ENCODE data around the gene ZNF280D. TPM values are rescaled to one million over a fixed set of nuclear protein-coding genes. Genes with fewer than 3 reads are reported as not detected.

The ZNF280D gene
- total and polyA plus RNA-seq, 2 of the 13 experiments (the other 11 are each of a cell fraction or from before 2014, with no cell fraction given): 7.1 to 11.9 TPM

- no peak for TF ChIP-seq SNAPC4 (CRISPR knock-in tag; IDR thresholded peaks at IDR 0.05)
- TF ChIP-seq ATF4 (CRISPR knock-in tag; IDR thresholded peaks at IDR 0.05): no peak
- no peak for TF ChIP-seq ISX (CRISPR knock-in tag; conservative IDR thresholded peaks at IDR 0.05)
- no peak for TF ChIP-seq EED (CRISPR knock-in tag; IDR thresholded peaks at IDR 0.05)
- TF ChIP-seq CCDC6 (CRISPR knock-in tag; IDR thresholded peaks at IDR 0.05): no peak
- TF ChIP-seq, protein P1, sequence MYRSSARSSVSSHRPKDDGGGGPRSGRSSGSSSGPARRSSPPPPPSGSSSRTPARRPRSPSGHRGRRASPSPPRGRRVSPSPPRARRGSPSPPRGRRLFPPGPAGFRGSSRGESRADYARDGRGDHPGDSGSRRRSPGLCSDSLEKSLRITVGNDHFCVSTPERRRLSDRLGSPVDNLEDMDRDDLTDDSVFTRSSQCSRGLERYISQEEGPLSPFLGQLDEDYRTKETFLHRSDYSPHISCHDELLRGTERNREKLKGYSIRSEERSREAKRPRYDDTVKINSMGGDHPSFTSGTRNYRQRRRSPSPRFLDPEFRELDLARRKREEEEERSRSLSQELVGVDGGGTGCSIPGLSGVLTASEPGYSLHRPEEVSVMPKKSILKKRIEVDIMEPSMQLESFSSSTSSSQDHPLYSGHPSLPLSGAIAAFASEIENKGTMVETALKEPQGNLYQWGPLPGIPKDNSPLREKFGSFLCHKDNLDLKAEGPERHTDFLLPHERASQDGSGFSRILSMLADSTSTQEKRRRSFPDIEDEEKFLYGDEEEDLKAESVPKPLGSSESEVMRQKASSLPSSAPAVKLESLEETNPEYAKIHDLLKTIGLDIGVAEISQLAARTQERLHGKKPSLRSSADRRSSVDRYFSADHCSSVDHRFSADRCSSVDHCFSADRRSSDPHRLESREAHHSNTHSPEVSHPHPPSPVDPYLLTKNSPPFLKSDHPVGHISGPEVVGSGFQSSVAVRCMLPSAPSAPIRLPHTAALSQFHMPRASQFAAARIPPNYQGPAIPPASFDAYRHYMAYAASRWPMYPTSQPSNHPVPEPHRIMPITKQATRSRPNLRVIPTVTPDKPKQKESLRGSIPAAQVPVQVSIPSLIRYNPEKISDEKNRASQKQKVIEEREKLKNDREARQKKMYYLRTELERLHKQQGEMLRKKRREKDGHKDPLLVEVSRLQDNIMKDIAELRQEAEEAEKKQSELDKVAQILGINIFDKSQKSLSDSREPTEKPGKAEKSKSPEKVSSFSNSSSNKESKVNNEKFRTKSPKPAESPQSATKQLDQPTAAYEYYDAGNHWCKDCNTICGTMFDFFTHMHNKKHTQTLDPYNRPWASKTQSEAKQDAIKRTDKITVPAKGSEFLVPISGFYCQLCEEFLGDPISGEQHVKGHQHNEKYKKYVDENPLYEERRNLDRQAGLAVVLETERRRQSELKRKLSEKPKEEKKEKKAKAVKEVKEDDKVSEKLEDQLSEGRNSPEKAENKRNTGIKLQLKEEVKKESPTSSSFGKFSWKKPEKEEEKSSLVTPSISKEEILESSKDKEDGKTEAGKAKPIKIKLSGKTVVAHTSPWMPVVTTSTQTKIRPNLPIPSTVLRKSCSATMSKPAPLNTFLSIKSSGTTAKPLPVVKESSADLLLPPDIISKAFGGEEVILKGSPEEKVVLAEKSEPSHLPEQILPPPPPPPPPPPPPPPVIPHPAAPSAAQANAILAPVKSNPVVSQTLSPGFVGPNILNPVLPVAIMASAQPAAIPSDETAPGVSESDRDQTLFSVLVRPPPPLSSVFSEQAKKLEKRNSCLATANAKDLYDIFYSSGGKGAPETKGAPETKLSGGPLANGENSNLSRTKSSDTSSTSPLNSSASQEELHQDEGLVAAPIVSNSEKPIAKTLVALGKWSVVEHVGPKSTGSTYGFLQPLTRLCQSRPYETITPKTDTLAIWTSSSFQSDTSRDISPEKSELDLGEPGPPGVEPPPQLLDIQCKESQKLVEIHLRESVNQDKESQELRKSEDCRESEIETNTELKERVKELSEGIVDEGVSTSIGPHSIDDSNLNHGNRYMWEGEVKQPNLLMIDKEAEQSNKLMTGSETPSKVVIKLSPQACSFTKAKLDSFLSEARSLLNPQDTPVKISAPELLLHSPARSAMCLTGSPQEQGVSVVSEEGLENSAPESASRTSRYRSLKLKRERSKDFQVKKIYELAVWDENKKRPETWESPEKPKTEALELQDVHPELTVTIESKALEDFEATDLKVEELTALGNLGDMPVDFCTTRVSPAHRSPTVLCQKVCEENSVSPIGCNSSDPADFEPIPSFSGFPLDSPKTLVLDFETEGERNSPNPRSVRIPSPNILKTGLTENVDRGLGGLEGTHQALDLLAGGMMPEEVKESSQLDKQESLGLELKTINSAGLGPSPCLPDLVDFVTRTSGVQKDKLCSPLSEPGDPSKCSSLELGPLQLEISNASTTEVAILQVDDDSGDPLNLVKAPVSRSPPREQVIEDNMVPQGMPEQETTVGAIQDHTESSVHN (CRISPR knock-in tag; IDR thresholded peaks at IDR 0.05): no peak
- no peak for TF ChIP-seq ZBTB2 (CRISPR knock-in tag; IDR thresholded peaks at IDR 0.05; ENCODE audit: low read depth)
- TF ChIP-seq FOXM1 (CRISPR knock-in tag; IDR thresholded peaks at IDR 0.05): no peak
Observed at GRCh38 chr15:56723787-56724186, 9.5 kb downstream of the ZNF280D start (continued).
